HG03039 (cell line): ENCODE data around the gene LIX1L.

Source experiments
- ATAC-seq: cut with Tn5 transposase; IDR thresholded peaks from one replicate; pipeline ENCODE4 v1.9.1; 2021; ENCODE audit warnings: mild to moderate bottlenecking, moderate library complexity; ENCODE audit not compliant: unreplicated experiment

Gene LIX1L

DNA sequence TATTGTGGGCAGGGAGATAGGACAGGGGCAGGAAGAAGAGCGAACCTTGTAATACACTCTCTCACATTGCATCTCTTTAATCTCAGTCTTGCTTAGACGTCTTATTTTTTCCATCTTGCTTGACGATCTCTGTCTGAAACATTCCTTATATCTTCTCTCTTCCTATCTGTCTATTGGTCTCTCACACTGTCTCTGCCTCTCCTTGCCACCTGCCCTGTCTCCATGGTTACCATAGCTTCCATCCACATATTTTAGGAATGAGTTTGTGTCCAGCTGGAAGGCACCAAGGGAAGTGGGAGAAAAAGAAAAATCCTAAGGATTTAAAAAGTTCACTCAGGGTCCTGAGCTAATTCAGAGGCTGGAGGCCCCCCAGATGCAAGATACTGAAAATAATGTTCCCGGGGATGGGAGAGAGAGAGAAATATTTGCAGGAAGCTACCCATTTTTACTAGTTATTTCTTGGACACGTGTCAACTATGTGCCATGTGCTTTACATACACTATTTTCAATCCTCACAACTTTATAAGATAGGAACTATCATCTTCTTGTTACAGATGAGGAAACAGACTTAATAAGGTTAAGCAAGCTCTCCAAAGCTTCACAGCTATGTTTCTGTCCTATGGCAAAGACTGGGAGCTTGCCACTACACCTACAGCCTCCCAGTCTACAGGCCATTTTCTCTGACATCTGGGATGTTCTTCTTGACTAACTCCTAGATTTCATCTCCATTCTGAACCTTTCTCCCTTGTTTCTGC is 5.6 kb upstream of the LIX1L start:
- no peak for ATAC-seq

DNA sequence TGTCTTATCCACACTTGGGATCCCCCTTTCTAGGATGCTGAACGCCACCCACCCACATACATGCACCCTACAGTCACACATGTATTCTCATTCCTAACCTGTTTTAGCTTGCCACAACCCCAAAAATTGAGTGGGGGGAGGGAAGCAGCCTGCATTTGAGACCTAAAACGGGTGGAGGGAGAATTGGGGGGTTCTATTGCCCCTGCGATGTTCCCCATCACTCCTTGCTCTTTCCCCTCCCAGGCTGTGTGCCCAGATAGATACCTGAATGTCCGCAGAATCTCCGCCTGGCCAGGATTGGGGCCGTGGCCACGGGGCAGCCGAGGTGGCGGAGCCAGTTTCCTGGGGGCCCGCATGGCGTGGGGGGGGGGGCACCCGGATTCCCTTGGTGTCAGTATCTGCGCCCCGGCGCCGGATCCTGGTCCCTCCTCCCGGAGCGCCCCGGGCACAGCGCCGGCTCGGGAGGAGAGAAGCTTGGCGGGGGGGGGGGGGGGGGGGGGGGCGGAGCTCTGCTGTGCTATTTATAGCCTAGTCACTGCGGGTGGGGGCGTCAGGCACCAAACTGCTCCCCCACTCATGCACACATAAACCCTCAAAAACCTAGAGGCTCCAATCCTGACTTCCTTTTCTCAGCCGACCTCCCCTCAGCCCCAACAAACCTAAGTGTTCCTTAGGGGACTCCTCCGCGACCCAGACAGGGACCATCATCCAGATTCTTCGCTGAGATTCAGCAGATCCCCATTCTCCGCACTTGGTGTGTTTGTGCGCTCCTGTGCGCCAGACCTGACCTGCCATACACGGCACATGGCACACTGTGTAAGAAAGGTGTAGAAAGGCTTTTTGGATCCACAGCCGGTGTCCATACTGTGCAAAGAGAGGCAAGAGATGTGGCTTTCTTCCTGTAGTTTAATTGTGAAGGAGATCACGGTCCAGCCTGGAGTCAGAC is 4.6 kb upstream of the LIX1L start:
- ATAC-seq, result no peak

- no peak for ATAC-seq
Observed at GRCh38 chr1:145961425-145962156, 3.8 kb upstream of the LIX1L start.

DNA sequence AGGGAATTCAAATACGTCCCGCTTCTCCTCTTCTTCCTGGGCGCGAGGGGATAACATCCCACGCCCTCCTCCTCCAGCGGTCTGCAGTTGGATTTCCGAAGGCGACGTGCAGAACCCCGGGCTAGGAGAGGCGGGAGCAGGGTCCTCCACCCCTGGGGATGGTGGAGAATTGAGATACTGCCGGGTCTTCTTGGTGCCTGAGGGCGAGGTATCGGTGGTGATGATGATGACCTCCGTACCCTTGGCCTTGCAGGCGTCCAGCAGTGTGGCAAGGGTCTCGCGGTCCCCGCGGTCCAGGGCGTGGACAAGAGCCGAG is 3.2 kb upstream of the LIX1L start:
- no peak for ATAC-seq

- ATAC-seq, result no peak
Observed at GRCh38 chr1:145960468-145961108, 2.8 kb upstream of the LIX1L start.

- ATAC-seq, result no peak
Observed at GRCh38 chr1:145959957-145960467, 2.2 kb upstream of the LIX1L start.

DNA sequence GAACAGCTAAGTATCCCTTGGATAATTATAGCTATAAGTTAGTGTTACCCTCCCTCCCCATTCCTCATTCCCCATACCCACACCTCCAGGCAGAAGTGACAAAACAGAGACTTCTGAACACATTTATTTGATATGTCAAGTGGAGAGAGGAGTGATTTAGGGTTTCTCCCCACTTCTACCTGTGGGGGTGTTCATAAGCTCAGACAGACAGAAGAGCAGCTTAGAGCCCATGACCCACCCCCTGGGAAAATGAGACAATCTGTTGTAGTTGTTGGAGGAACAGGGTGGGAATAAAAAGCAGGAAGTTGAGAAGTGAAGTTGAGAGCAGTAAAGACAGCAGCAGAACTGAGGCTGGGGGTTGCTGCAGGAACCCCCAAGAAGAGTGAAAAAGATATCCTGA is 1.5 kb upstream of the LIX1L start:
- ATAC-seq, result no peak

GRCh38 chr1:145958734-145959133 is 917 bp upstream of the LIX1L start:
- ATAC-seq, result no peak

DNA sequence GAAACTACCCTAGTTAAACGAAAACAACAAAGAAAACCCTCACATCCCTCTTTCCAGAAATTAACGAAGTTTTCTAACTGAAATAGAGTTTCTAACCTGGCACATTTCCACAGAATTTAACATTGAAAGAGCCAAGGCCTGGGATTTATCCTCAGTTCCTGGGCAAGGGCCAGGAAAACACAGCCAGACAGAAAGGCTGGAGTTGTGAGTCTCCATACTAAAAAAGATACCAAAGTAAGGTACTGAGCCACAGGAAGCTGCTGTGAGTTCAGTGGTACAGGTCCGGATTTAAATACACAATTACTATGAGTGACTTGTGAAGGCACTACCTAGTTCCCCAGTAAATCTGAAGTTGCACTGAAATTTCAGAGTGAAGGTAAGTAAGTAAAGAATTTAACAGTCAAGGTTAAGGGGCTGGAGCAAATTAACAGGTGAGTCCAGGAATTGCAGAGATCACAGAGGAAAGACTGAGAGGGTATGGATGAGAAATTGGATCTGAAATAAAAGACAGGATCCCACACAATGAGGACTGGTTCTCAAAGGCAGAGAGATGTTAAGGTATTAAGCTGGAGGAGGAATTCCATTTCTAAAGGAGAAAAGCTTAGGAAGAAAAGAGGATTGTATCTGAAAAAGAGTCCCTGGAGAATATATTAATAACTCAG is 905 bp downstream of the LIX1L start:
- ATAC-seq, result no peak

DNA sequence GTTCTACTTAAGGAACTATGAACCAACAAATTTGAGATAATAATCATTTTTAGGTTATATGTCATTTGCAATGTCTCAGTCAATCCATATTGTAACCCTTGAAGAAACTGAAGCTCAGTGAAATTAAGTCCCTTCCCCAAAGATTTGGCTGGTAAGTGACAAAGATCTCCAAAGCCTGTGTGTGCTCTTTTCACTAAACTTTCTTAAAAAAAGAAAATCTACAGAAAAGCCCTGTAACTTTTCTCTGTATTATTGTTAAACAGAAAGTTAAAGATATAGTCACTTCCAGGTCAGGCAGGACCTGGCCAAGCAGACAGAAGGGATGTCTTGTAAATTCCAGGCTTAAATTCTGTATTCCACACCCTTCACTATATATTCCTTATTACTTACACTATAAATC is 1.5 kb downstream of the LIX1L start:
- ATAC-seq, result no peak

- ATAC-seq, result no peak
Observed at GRCh38 chr1:145955436-145955835, 2.4 kb downstream of the LIX1L start.

- no peak for ATAC-seq
Observed at GRCh38 chr1:145953861-145954260, 4.0 kb downstream of the LIX1L start.

- no peak for ATAC-seq
Observed at GRCh38 chr1:145952903-145953302, 4.9 kb downstream of the LIX1L start.

- ATAC-seq, result no peak
Observed at GRCh38 chr1:145951526-145951925, 6.3 kb downstream of the LIX1L start.

GRCh38 chr1:145949219-145949618 is 8.6 kb downstream of the LIX1L start:
- ATAC-seq, result no peak

- ATAC-seq, result no peak
Observed at GRCh38 chr1:145947551-145947950, 10.3 kb downstream of the LIX1L start.

DNA sequence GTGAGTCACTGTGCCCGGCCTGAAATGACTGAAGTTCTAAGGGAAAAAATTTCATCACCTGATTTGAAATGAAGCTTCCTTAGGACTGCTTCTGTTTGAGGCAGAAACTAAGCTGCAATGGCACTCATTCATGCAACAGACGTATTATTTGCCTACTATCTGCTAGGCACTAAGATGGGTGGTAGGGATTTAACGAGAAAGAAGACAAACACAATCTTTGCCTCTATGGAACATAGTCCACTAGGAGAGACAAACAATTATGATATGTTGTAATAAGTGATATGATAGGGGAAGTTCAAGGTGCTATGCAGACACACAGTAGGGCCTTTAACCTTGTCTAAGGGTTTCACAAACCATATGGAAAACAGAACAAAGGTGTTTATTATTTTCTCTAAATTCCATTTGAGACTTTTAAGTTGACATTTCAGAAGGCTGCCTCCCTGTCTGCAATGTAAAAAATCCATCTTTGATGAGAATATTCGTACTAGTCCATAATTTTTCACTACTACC is 11.3 kb downstream of the LIX1L start:
- no peak for ATAC-seq

- ATAC-seq, result no peak
Observed at GRCh38 chr1:145944532-145944931, 13.3 kb downstream of the LIX1L start.

DNA sequence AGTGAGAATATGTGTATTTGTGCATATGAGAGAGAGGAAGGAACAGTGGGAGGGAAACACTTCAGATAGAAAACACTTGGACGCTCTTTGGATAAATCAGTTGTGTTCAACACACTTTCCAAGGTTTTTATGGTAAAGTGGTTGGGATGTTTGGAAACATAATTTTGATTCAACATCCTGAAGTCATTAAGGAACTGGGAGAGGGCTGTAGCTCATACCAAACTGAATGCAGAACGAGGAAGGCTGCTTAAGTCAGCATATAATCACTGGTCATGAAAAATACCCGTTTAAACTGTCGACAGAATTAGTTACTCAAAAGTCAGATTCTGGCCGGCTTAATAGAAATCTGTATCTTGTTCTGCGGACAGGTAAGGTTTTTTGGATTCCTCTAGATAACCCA is 14.9 kb downstream of the LIX1L start:
- no peak for ATAC-seq

DNA sequence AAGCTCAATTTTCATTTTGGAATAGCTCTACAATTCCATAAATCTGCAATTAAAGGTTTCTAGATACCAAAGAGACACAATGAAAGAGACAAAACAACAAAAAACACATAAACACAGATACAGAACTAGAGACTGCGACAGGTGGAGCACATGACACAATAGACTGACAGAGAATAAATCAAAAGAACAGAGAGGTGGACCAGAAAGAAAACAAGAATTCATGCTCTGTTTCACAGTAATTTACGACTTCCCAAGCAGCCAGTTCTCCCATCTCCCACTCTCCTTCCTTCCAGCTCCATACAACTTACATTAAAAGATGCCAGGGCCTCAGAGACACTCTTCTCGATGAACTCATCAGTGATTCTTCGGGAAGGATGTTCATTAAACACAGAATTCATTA is 15.4 kb downstream of the LIX1L start:
- ATAC-seq, result no peak
